GM12878 (cell line): ENCODE measurements around the gene DNAJB8. TPM values are rescaled to one million over a fixed set of nuclear protein-coding genes. Genes with fewer than 3 reads are reported as not detected.

Source experiments
- ATAC-seq: fragments of 200-7000 bp; cut with Tn5 transposase; 3 replicates; pipeline ENCODE4 v1.9.1; 2020; ENCODE audit warnings: mild to moderate bottlenecking, moderate library complexity
- BruUV-seq: library from RNA; stranded (reverse); fragments of 400-500 nt; replicated peaks from 2 replicates; lab custom pipeline; 2021; lab: Mats Ljungman, UMichigan
- CTCF ChIA-PET: fragments of 300-600 bp; sonication (Branson Sonifier 250); formaldehyde crosslinking; extraction: SDS; loops from one replicate; lab custom pipeline; 2021; ENCODE audit warnings: inconsistent platforms; lab: Yijun Ruan, JAX
- POLR2A ChIA-PET: fragments of 350-600 bp; formaldehyde crosslinking; extraction: SDS; loops from one replicate; lab custom pipeline; 2021; ENCODE audit warnings: inconsistent platforms; lab: Charles Lee
- RAD21 ChIA-PET: fragments of 300-600 bp; sonication (Branson Sonifier 250); formaldehyde crosslinking; loops from one replicate; lab custom pipeline; 2023; ENCODE audit warnings: antibody characterized with exemption; ENCODE audit not compliant: unreplicated experiment; lab: Charles Lee
- SMC1A ChIA-PET: fragments of 300-600 bp; sonication (Branson Sonifier 250); formaldehyde crosslinking; loops from one replicate; lab custom pipeline; 2023; ENCODE audit not compliant: unreplicated experiment, uncharacterized antibody; lab: Charles Lee
- DNase-seq: peaks from one replicate; pipeline ENCODE4 v3.0.0-alpha.2; 2011; ENCODE audit warnings: low read depth, low spot score
- FAIRE-seq: peaks from 3 replicates; lab custom pipeline; 2011; peaks lifted over from hg19 to GRCh38; lab: Jason Lieb, UNC
- H2AFZ ChIP-seq: 2 replicates; pipeline ENCODE4 v1.6.0; 2011; ENCODE audit warnings: low read depth, low read length, control low read depth; ENCODE audit not compliant: control insufficient read depth
- H3K27ac ChIP-seq: 2 replicates; pipeline ENCODE4 v1.5.1; 2011; ENCODE audit warnings: control low read depth; ENCODE audit not compliant: control insufficient read depth, insufficient read depth
- H3K27me3 ChIP-seq, 2 experiments: replicated peaks in 1 of 2; 2 replicates each; pipeline versions ENCODE4 v1.6.0 to v1.6.1; 2011; ENCODE audit warnings: low read length in 1 of 2; ENCODE audit not compliant: control insufficient read depth in 2 of 2, insufficient read depth in 2 of 2
- H3K36me3 ChIP-seq, 2 experiments: 2 replicates each; pipeline ENCODE4 v1.5.1; 2011; ENCODE audit warnings: low read length in 1 of 2; ENCODE audit not compliant: control insufficient read depth in 2 of 2, insufficient read depth in 2 of 2
- H3K4me1 ChIP-seq: 2 replicates; pipeline ENCODE4 v1.6.1; 2011; ENCODE audit warnings: mild to moderate bottlenecking, low read length, moderate library complexity, mixed read lengths; ENCODE audit not compliant: control insufficient read depth, insufficient read depth
- H3K4me2 ChIP-seq: 2 replicates; pipeline ENCODE4 v1.6.0; 2011; ENCODE audit warnings: control low read depth; ENCODE audit not compliant: control insufficient read depth, insufficient read depth
- H3K4me3 ChIP-seq: fragments of 200-600 bp; sonication (generic); 2 replicates; pipeline ENCODE4 v1.5.1; 2016
- H3K79me2 ChIP-seq: 2 replicates; pipeline ENCODE4 v1.6.0; 2011; ENCODE audit warnings: low read length; ENCODE audit not compliant: control insufficient read depth, insufficient read depth
- H3K9ac ChIP-seq: 2 replicates; pipeline ENCODE4 v1.8.0; 2011; ENCODE audit warnings: low read length, control low read depth, mixed read lengths; ENCODE audit not compliant: control insufficient read depth, insufficient read depth
- H3K9me3 ChIP-seq: replicated peaks from 3 replicates; pipeline ENCODE4 v1.5.1; 2011; ENCODE audit warnings: mild to moderate bottlenecking, low read length; ENCODE audit not compliant: control insufficient read depth, insufficient read depth
- H4K20me1 ChIP-seq: 2 replicates; pipeline ENCODE4 v1.6.0; 2011; ENCODE audit not compliant: control insufficient read depth, insufficient read depth
- ATF2 ChIP-seq: IDR thresholded peaks from 2 replicates; pipeline ENCODE4 v1.6.1; 2012; ENCODE audit warnings: low read length, inconsistent platforms
- RBBP5 ChIP-seq: fragments of 200-600 bp; sonication (generic); conservative IDR thresholded peaks from 2 replicates; pipeline ENCODE4 v1.6.1; 2016
- SMARCA5 ChIP-seq: fragments of 450-650 bp; IDR thresholded peaks from 2 replicates; pipeline ENCODE4 v1.6.1; 2017; ENCODE audit warnings: mild to moderate bottlenecking
- USF2 ChIP-seq: IDR thresholded peaks from 2 replicates; pipeline ENCODE4 v1.6.1; 2011; ENCODE audit warnings: low read depth, low read length, improper control_type of control experiment, borderline replicate concordance
- WGBS: methylation state at CpG from one replicate; pipeline ENCODE4 v1.1.6; 2016; ENCODE audit warnings: low lambda C conversion rate; ENCODE audit not compliant: insufficient replicate concordance, insufficient coverage; ENCODE audit errors: missing lambda C conversion rate; 5-methylcytosine and 5-hydroxymethylcytosine counted together
- in situ Hi-C: fragments of 300-500 bp; cut with MboI; formaldehyde crosslinking; loops from 9 replicates; pipeline ENCODE4 v1.14.3; 2018; ENCODE audit warnings: mixed read lengths
- intact Hi-C: fragments of 100-400 bp; cut with micrococcal nuclease; formaldehyde crosslinking; loops from one replicate; pipeline ENCODE4 v1.14.2; 2022; ENCODE audit not compliant: unreplicated experiment
- polyA plus RNA-seq, 11 experiments: library from polyadenylated mRNA; depleted of rRNA in 4 of 11; unstranded in 6 of 11; stranded (reverse) in 5 of 11; fragments of >200 nt; fragmentation: Nextera tagmentation in 4 of 11; fragmentation: Illumina TruSeq in 1 of 11; extraction: Ambion mirVana in 4 of 11; extraction: Trizol in 1 of 11; gene quantifications; 1 replicate in 1 of 11; 2 replicates in 10 of 11; pipeline versions ENCODE4 v1.2.1 to v1.2.3, GENCODE V29; 2011 to 2016; ENCODE audit warnings: inconsistent platforms in 2 of 11, missing spikeins in 2 of 11, low read depth in 1 of 11
- total RNA-seq, 4 experiments: library from RNA; depleted of rRNA in 3 of 4; stranded (reverse); fragments of >200 nt in 3 of 4; fragmentation: Illumina TruSeq in 1 of 4; extraction: Trizol in 1 of 4; gene quantifications; 2 replicates each; pipeline versions ENCODE4 v1.2.1 to v1.2.3, GENCODE V29; 2013 to 2021

DNAJB8 gene
- total and polyA plus RNA-seq, 10 of the 15 experiments (the other 5 are each of a cell fraction or from before 2014, with no cell fraction given): not detected

GRCh38 chr3:128464702-128465101 lies 2.0 kb downstream of the DNAJB8 start:
- SMC1A ChIA-PET: no interaction called here

More at GRCh38 chr3:128464702-128465101, 2.0 kb downstream of the DNAJB8 start:
- POLR2A ChIA-PET: no interaction called here
- Histone ChIP-seq H3K9me3 (no peaks in the 10 kb centered on the region), H3K4me2 (no peak overlapping the region), H3K4me3 (no peak overlapping the region), H3K36me3 (no peaks in the 10 kb centered on the region), H3K9ac (no peak overlapping the region), H4K20me1 (no peaks in the 10 kb centered on the region), H3K27me3 (peaks cover 0 to 3% of the 10 kb centered on the region in 2 experiments; a peak in 3 of 4 replicates), H3K79me2 (no peaks in the 10 kb centered on the region), H3K27ac (no peak overlapping the region), H2AFZ (no peak overlapping the region), H3K4me1 (no peaks in the 10 kb centered on the region; the same call in 1 of the 2 replicates)
- ATAC-seq (no peak), FAIRE-seq (no peak), DNase-seq (no peak)
- intact Hi-C loops: no loop called here
- WGBS: 0% methylated on average over 1 of the region's 1 CpG
- in situ Hi-C loops: no loop called here
- CTCF ChIA-PET: no interaction called here
- no peak for TF ChIP-seq RBBP5
- no peak for TF ChIP-seq SMARCA5
- no peak for TF ChIP-seq ATF2
- TF ChIP-seq USF2: no peak
- no TSS peak for BruUV-seq
- RAD21 ChIA-PET: no interaction called here
